GM12801 (cell line): ENCODE data around the gene GSG1L2.

ENCODE experiments used
- TF ChIP-seq, protein P1 (sequence below): IDR thresholded peaks from one replicate; pipeline ENCODE4 v1.5.1; 2011; ENCODE audit warnings: control low read depth; ENCODE audit not compliant: insufficient read length; ENCODE audit errors: extremely low read depth

Gene GSG1L2

DNA sequence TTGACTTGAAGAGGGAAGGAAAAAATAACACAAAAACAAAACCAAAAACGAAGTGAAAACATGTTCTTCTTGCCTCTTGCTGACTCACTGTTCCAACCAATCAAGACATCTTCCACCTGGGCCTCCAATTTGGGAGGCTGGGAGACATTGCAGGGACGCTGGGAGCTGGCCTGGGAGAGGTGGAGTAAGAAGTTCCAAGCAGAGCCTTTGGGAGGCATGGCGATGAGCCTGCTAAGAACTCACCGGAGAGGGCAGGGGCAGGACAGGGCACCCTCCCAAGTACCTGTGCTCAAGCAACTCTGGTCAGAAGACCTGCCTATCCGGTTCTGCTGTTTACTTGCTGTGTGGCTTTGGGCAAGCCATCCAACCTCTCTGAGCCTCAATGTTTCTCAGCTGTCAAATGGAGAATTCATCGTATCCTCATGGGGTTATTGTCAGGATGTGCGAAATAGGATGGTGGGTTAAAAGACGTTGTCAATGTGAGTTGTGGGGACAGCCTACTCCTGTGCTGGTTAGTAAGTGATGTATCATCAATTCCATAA is 3.0 kb upstream of the GSG1L2 start:
- TF ChIP-seq, protein P1, sequence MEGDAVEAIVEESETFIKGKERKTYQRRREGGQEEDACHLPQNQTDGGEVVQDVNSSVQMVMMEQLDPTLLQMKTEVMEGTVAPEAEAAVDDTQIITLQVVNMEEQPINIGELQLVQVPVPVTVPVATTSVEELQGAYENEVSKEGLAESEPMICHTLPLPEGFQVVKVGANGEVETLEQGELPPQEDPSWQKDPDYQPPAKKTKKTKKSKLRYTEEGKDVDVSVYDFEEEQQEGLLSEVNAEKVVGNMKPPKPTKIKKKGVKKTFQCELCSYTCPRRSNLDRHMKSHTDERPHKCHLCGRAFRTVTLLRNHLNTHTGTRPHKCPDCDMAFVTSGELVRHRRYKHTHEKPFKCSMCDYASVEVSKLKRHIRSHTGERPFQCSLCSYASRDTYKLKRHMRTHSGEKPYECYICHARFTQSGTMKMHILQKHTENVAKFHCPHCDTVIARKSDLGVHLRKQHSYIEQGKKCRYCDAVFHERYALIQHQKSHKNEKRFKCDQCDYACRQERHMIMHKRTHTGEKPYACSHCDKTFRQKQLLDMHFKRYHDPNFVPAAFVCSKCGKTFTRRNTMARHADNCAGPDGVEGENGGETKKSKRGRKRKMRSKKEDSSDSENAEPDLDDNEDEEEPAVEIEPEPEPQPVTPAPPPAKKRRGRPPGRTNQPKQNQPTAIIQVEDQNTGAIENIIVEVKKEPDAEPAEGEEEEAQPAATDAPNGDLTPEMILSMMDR = no peak

DNA sequence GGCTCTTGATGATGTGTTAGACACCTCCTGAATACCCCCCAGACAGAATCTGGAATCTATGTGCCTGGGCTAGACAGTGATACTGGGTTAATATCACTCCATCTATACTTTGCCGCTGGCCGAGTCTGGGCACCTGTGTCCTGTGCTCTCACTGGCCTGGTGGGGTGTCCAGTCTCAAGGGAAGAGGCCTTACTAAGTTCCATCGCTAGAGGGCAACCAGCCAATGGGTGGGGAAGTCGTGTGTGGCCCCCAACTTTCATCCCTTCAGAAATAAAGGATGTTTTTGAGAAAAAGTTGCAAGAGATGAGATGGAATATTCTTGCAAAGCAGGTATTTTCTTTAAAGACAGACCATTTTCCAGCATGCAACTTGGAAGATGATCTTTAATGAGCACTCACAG is 2.2 kb upstream of the GSG1L2 start:
- TF ChIP-seq, protein P1 = no peak

DNA sequence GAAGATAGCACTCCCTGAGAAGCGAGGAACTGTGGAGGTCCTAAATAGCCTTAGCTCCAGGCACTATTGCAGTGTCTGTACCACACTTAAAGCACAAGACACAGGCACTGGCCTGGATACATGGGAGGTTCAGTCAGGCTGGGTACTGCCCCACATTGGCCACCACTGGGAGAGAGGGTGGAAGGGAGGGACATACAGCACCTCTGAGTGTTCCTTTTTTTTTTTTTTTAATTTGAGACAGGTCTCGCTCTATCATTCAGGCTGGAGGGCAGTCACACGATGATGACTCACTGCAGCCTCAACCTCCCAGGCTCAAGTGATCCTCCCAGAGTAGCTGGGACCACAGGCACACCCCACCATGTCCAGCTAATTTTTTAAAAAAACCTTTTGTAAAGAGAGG is 1.4 kb downstream of the GSG1L2 start:
- TF ChIP-seq, protein P1 = no peak

DNA sequence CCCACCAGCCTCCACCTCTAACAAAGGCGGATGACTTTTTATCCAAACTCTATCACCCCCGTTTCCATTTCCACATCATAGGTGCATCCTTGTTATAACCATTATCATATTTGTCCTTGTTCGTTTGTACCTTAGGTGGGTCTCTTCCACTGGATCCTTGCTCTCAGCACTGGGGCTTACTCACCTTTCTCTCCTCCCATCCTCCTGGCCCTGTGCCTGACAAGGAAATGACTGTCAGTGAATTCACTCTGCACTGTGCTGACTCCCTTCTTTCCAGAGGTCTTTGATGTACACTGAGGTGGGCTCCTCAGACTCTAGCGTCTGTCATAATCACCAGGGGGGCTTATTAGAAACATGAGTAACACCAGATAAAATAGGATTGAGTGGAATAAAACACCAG is 3.1 kb downstream of the GSG1L2 start:
- TF ChIP-seq, protein P1 = no peak

DNA sequence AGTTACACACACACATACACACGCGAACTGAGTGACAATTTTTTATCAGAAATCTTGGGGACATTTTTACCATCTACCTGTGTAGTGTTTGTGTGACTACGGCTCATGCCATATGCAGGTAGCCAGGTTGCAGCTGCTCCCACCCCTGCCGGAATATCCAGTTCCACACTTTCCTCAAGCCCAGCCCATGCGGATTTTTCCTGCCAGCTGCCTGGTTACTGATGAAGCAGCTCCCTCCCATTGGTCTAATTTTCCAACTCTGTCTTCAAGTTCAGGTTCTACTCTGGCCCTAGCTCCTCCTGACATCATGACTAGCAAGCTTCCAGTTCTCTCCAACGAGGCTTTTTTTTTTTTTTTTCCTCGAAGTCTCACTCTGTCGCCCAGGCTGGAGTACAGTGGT is 4.8 kb downstream of the GSG1L2 start:
- TF ChIP-seq, protein P1 = no peak

DNA sequence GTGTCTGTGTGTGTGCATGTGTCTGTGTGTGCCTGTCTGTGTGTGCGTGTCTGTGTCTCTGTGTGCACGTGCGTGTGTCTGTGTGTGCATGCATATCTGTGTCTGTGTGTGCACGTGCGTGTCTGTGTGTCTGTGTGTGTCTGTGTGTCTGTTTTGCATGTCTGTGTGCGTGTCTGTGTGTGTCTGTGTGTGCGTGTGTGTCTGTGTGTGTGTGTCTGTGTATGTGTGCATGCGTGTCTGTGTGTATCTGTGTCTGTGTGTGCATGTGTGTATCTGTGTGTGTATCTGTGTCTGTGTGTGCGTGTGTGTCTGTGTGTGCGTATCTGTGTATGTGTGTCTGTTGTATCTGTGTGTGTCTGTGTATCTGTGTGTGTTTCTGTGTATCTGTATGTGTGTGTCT is 5.4 kb downstream of the GSG1L2 start:
- TF ChIP-seq, protein P1 = no peak

DNA sequence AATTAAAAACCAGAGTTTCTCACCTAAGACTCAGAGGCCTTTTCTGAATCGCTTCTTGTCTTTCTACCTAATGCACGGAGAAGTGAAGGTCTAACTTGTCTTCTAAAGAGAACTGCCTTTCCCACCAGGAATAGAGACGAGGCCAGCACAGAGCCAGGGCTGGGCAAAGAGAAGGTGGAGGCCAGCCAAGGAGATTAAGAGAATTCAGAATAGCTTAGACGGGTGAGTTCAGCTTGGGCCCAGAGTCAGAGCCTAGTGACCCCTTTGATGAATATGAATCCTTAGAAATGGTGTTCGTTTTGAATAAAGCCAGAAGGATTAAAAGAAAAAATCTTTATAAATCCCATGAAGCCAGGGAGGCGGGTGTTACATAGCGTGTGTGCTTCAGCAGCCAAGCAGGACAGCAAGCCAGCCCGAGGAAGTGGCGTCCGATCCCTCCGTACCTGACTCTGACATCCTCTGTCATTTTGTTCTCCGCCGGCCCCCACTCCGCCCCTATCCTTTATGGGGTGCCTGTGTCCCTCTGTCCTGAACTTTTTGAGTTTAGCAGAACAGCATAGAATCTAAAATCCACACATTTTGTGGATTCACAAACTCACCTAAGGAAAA is 7.4 kb downstream of the GSG1L2 start:
- TF ChIP-seq, protein P1 = no peak
